Naive thymus-derived CD4-positive, alpha-beta T cell (primary cell): ENCODE measurements around the gene PPP1R10. TPM values are rescaled to one million over a fixed set of nuclear protein-coding genes. Genes with fewer than 3 reads are reported as not detected.

ENCODE experiments used
- ATAC-seq: fragments of 150-1000 bp; cut with Tn5 transposase; 2 replicates; pipeline ENCODE4 v1.10.0; 2021; ENCODE audit warnings: mild to moderate bottlenecking, moderate library complexity
- CTCF ChIA-PET: fragments of 350-600 bp; sonication (Branson Sonifier 250); formaldehyde crosslinking; loops from one replicate; lab custom pipeline; 2021; ENCODE audit warnings: antibody characterized with exemption; lab: Charles Lee
- POLR2A ChIA-PET: fragments of 350-600 bp; sonication (Branson Sonifier 250); formaldehyde crosslinking; loops from one replicate; lab custom pipeline; 2021; ENCODE audit warnings: antibody characterized with exemption, inconsistent platforms; lab: Charles Lee
- DNase-seq, 9 donors: peaks; one replicate each; pipeline versions ENCODE4 v3.0.0 to v3.0.0-alpha.2; 2020 to 2022; ENCODE audit warnings: mixed read lengths in 1 of 9
- H3K27ac ChIP-seq: one replicate; pipeline ENCODE4 v1.7.0; 2013; ENCODE audit warnings: mild to moderate bottlenecking, low read depth, low read length, moderate library complexity
- H3K27me3 ChIP-seq, 2 donors: one replicate each; pipeline ENCODE4 v1.7.0; 2013; ENCODE audit warnings: low read length in 2 of 2, mild to moderate bottlenecking in 2 of 2, moderate library complexity in 2 of 2; ENCODE audit not compliant: control insufficient read depth in 2 of 2, insufficient read depth in 2 of 2
- H3K36me3 ChIP-seq, 3 experiments: 1 replicate in 2 of 3; 2 replicates in 1 of 3; pipeline ENCODE4 v1.7.0; 2013; ENCODE audit warnings: low read length in 3 of 3, mild to moderate bottlenecking in 3 of 3, moderate library complexity in 1 of 3; ENCODE audit not compliant: insufficient read depth in 3 of 3, control insufficient read depth in 2 of 3
- H3K4me1 ChIP-seq, 2 donors: one replicate each; pipeline ENCODE4 v1.7.0; 2013; ENCODE audit warnings: low read length in 2 of 2, mild to moderate bottlenecking in 2 of 2, moderate library complexity in 1 of 2; ENCODE audit not compliant: control insufficient read depth in 2 of 2, insufficient read depth in 2 of 2
- H3K4me3 ChIP-seq: 2 replicates; pipeline ENCODE4 v1.7.0; 2013; ENCODE audit warnings: mild to moderate bottlenecking, low read length
- H3K9me3 ChIP-seq, 3 experiments: 1 replicate in 2 of 3; 2 replicates in 1 of 3; pipeline ENCODE4 v1.7.0; 2013; ENCODE audit warnings: low read length in 3 of 3; ENCODE audit not compliant: control insufficient read depth in 2 of 3
- H3K27ac Mint-ChIP-seq, 9 donors: one replicate each; pipeline ENCODE4 v1.8.0; 2020 to 2022; ENCODE audit warnings: mixed read lengths in 9 of 9, mild to moderate bottlenecking in 8 of 9, moderate library complexity in 5 of 9, inconsistent platforms in 2 of 9
- H3K27me3 Mint-ChIP-seq, 5 donors: one replicate each; pipeline ENCODE4 v1.8.0; 2021 to 2022; ENCODE audit warnings: mixed read lengths in 5 of 5, mild to moderate bottlenecking in 1 of 5
- H3K36me3 Mint-ChIP-seq, 5 donors: one replicate each; pipeline ENCODE4 v1.8.0; 2020 to 2022; ENCODE audit warnings: mixed read lengths in 5 of 5, mild to moderate bottlenecking in 3 of 5, inconsistent platforms in 1 of 5
- H3K4me1 Mint-ChIP-seq, 7 donors: one replicate each; pipeline ENCODE4 v1.8.0; 2020 to 2022; ENCODE audit warnings: mixed read lengths in 7 of 7, mild to moderate bottlenecking in 3 of 7, inconsistent platforms in 1 of 7
- H3K4me3 Mint-ChIP-seq, 10 donors: one replicate each; pipeline ENCODE4 v1.8.0; 2020 to 2022; ENCODE audit warnings: mild to moderate bottlenecking in 10 of 10, mixed read lengths in 10 of 10, moderate library complexity in 6 of 10, inconsistent platforms in 2 of 10
- H3K9me3 Mint-ChIP-seq, 11 donors: one replicate each; pipeline ENCODE4 v1.8.0; 2020 to 2022; ENCODE audit warnings: mixed read lengths in 11 of 11, mild to moderate bottlenecking in 4 of 11, inconsistent platforms in 1 of 11, moderate library complexity in 1 of 11
- intact Hi-C, 2 donors: fragments of 100-400 bp; cut with micrococcal nuclease; formaldehyde crosslinking; loops; one replicate each; pipeline ENCODE4 v1.15.1; 2023
- polyA plus RNA-seq, 2 donors: library from polyadenylated mRNA; unstranded; fragments of 300-500 nt; fragmentation: Illumina TruSeq; gene quantifications; one replicate each; pipeline ENCODE4 v1.2.3, GENCODE V29; 2021
- total RNA-seq, 6 experiments: library from RNA in 5 of 6; stranded (reverse) in 5 of 6; gene quantifications; 1 replicate in 5 of 6; 2 replicates in 1 of 6; pipeline ENCODE4 v1.2.3 and lab custom pipeline; 2021 to 2026

Gene PPP1R10
- total and polyA plus RNA-seq, 7 experiments from 2014 or later, result 21.6 to 286 (median 114) TPM

DNA sequence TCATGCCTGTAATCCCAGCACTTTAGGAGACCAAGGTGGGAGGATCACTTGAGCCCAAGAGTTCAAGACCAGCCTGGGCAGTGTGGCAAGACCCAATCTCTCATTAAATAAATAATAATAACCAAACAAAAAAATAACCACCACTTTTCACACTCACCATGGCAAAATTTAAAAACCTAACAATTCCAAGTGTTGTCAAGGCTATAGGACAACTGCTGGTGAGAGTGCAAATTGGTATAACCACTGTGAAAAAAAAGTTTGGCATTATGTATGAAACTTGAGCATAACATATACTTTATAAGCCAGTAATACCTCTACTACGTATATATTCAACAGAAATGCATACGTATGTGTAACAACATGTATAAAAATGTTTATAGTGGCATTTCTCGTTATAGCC lies 56.1 kb downstream of the PPP1R10 start:
- Mint-ChIP-seq H3K27me3 (no peaks in the 10 kb centered on the region), H3K27ac (peak overlapping the region in 1 of 9 donors; percentile 69), H3K9me3 (peaks cover 0 to 5% (median 0%) of the 10 kb centered on the region in 11 donors), H3K4me3 (no peak overlapping the region), H3K4me1 (peaks cover 16 to 55% (median 43%) of the 10 kb centered on the region in 7 donors), H3K36me3 (peaks cover 4 to 17% (median 14%) of the 10 kb centered on the region in 5 donors)
- Histone ChIP-seq H3K9me3 (no peaks in the 10 kb centered on the region), H3K4me1 (peaks cover 8 to 12% of the 10 kb centered on the region in 2 donors), H3K27me3 (no peaks in the 10 kb centered on the region), H3K4me3 (no peak overlapping the region), H3K27ac (no peak overlapping the region), H3K36me3 (peaks cover 0 to 23% (median 0%) of the 10 kb centered on the region in 3 experiments)
- ChIA-PET POLR2A (interaction anchor here (1.0 to 1.4 kb wide), 3 partner anchors 9 to 50 kb away, joined by 3 to 6 read pairs (median 3); partner anchors contain the start of gene ABCF1), CTCF (no interaction called here)
- ATAC-seq, result no peak
- no peak for DNase-seq
- intact Hi-C loops, result no loop called here

DNA sequence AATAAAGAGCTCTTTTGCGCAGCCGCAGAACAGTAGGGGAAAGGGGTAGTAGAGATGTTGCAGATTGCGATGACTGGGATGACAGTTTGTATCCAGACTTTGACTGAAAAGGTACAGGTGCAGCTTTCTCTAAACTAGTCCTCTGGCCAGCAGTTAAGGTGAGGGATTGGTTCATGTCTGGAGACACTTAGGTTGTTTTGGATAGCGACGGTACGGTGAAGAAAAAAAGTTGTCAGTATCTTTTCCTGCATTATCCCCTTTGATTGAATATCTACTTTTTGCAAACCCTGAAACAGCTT lies 59.4 kb downstream of the PPP1R10 start:
- H3K27me3 Mint-ChIP-seq, result no peaks in the 10 kb centered on the region
- H3K36me3 Mint-ChIP-seq, result peaks cover 5 to 22% (median 10%) of the 10 kb centered on the region in 5 donors

DNA sequence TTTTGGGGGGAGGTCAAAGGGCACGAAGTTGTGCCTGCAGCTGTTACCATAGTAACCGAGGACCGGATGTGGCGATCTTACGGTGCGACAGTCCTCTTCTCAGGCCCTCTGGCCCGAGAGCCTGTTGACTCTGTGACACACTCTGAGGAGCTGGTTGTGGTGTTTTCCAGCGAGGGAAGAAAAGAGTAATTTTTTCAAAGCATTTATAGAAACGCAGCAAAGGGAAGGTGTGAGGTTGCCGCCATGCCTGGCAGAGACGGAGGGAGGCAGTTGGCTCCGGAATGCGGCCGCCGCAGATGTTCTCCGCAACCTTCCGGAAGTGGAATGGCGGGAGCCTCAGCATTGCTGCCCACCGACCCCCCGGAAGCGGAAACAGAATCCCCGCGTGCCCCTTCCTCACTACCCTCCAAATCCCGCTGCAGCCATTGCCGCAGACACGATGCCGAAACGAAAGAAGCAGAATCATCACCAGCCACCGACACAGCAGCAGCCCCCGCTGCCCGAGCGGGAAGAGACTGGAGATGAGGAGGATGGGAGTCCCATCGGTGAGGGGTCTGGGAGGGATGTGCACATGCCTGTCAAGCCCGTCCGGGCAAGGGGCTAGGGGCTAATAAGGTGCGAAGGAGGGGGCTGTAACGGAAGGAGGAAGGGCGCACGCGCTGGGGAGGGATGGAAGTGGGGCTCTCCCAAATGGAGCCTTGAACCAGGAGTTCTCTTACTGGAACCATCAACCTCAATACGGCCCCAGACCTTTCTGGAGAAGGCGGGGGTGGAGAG lies 59.9 kb downstream of the PPP1R10 start, which contains the start of gene PRR3:
PRR3 (plus strand) TSS at position 390 of the 777 bp plus-strand sequence; CDS start at position 440, 50 bp downstream.
- H3K27me3 ChIP-seq, result no peaks in the 10 kb centered on the region
- Mint-ChIP-seq H3K9me3 (peaks cover 0 to 5% (median 0%) of the 10 kb centered on the region in 11 donors), H3K27ac (peak within 1 kb of the TSS; percentile 98 to 100 (median 99)), H3K36me3 (peaks cover 4 to 22% (median 11%) of the 10 kb centered on the region in 5 donors), H3K27me3 (no peaks in the 10 kb centered on the region), H3K4me3 (peak within 1 kb of the TSS; percentile 92 to 100 (median 98)), H3K4me1 (peaks cover 25 to 59% (median 45%) of the 10 kb centered on the region in 7 donors)
- H3K4me3 ChIP-seq, result peak within 1 kb of the TSS; percentile 97
- intact Hi-C loops, result loop anchor here (1.0 to 5.0 kb wide), 18 partner anchors 13 to 1065 kb away; partner anchors contain the start of genes ABCF1 (in 2 of the 2), HLA-E (in 2 of the 2), MRPS18B (in 2 of the 2) and PPP1R10 (in 2 of the 2)
- ATAC-seq (peak; percentile 69), DNase-seq (peak in 7 of 9 donors; percentile 51 to 95 (median 68))
- peaks cover 0 to 41% (median 0%) of the 10 kb centered on the region in 3 experiments for H3K36me3 ChIP-seq
- CTCF ChIA-PET, result interaction anchor here (0.5 to 5.1 kb wide), 12 partner anchors 9 to 96 kb away, joined by 3 to 41 read pairs (median 4); partner anchors contain the start of gene ABCF1
- POLR2A ChIA-PET, result interaction anchor here (0.6 to 7.0 kb wide), 20 partner anchors 9 to 231 kb away, joined by 3 to 108 read pairs (median 4); partner anchors contain the start of genes ABCF1, MRPS18B, PPP1R10 and TRIM39
- no peaks in the 10 kb centered on the region for H3K9me3 ChIP-seq
- peaks cover 8 to 19% of the 10 kb centered on the region in 2 donors for H3K4me1 ChIP-seq
- H3K27ac ChIP-seq, result peak within 1 kb of the TSS; percentile 97

More for the DNA sequence above, 59.4 kb downstream of the PPP1R10 start:
- Histone ChIP-seq H3K36me3 (peaks cover 0 to 41% (median 0%) of the 10 kb centered on the region in 3 experiments), H3K4me1 (peaks cover 8 to 19% of the 10 kb centered on the region in 2 donors), H3K27ac (peak overlapping the region; percentile 97), H3K4me3 (peak overlapping the region; percentile 97), H3K27me3 (no peaks in the 10 kb centered on the region), H3K9me3 (no peaks in the 10 kb centered on the region)
- ChIA-PET POLR2A (interaction anchor here (0.6 to 7.0 kb wide), 17 partner anchors 9 to 232 kb away, joined by 3 to 108 read pairs (median 4); partner anchors contain the start of genes ABCF1, MRPS18B, PPP1R10 and TRIM39), CTCF (interaction anchor here (0.6 to 5.1 kb wide), 9 partner anchors 9 to 83 kb away, joined by 3 to 41 read pairs (median 3); partner anchors contain the start of gene ABCF1)
- H3K9me3 Mint-ChIP-seq, result peaks cover 0 to 5% (median 0%) of the 10 kb centered on the region in 11 donors
- intact Hi-C loops, result loop anchor here (2.0 to 5.0 kb wide), 6 partner anchors 125 to 1065 kb away; partner anchors contain the start of genes TRIM39 (in 2 of the 2), GTF2H4 (in 1 of the 2), PPP1R11 (in 1 of the 2) and PRRC2A (in 1 of the 2)
- H3K4me1 Mint-ChIP-seq, result peaks cover 25 to 64% (median 50%) of the 10 kb centered on the region in 7 donors
- ATAC-seq (no peak), DNase-seq (no peak)
- peak overlapping the region; percentile 92 to 100 (median 98) for H3K4me3 Mint-ChIP-seq
- peak overlapping the region; percentile 98 to 100 (median 99) for H3K27ac Mint-ChIP-seq

DNA sequence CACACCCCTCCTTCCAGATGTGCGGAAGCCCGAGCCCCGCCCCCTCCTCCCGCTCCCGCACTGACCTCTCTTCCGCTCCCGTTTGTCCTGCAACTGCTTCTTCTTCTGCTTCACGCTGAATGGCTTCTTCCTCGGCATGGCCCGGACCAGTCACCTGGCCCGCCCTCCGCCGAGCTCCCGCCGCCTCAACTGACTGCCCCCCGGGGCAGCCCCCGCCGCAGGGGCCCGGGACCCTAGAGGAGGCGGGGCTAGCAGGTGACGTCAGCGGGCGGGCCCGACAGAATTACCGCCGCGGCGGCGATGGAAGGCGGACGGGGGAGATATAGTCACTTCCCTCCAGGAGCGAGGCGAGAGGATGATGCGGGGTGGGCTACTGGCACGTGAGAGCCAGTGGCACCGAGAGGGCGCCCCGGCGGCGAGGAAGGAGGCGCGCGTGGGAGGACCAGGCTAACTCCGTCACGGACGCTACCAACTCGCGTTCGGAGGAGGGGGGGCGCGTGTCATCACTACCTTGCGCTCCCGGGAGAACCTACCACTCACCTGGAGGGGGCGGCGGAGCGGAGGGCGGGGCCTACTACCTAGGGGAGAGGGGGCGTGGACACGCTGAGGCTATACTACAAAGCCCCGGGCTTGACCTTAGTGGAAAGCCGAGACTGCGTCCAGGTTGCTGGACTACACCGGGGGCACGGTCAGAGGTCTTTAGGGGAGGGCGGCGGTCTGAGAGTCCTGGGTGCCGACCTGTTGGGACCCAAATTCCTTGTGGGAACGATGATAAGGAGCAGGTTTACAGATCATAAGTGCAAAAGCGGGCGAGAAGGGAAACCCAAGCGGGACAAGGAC lies 60.8 kb downstream of the PPP1R10 start, which contains the start of gene GNL1:
GNL1 (minus strand) TSS at position 424 of the 840 bp plus-strand sequence; CDS start at position 138, 286 bp downstream.
- H3K4me1 Mint-ChIP-seq, result peaks cover 25 to 58% (median 45%) of the 10 kb centered on the region in 7 donors

DNA sequence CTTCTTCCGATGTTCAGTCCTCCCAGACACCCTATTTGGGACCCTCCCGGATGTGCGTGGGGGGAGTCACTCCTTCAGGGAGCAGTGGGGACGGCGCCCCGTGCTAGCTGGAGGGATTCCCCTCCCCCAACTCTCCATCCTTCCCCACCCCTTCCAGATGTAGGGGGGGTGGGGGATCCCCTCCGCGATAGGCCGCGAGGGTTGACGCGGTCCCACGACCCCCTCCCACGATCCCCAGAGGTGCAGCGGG lies 61.3 kb downstream of the PPP1R10 start:
- peaks cover 0 to 5% (median 0%) of the 10 kb centered on the region in 11 donors for H3K9me3 Mint-ChIP-seq
- H3K9me3 ChIP-seq, result no peaks in the 10 kb centered on the region
- no peak for ATAC-seq
- H3K27ac Mint-ChIP-seq, result peak overlapping the region; percentile 98 to 100 (median 99)
- H3K36me3 Mint-ChIP-seq, result peaks cover 4 to 30% (median 14%) of the 10 kb centered on the region in 5 donors
- ChIA-PET POLR2A (interaction anchor here (0.6 to 7.0 kb wide), 11 partner anchors 12 to 123 kb away, joined by 3 to 108 read pairs (median 5); partner anchors contain the start of genes ABCF1, MRPS18B and PPP1R10), CTCF (interaction anchor here (0.6 to 5.1 kb wide), 3 partner anchors 13 to 82 kb away, joined by 3 to 41 read pairs (median 4); no protein-coding TSS in a partner anchor)
- H3K4me1 ChIP-seq, result peaks cover 8 to 19% of the 10 kb centered on the region in 2 donors
- intact Hi-C loops, result loop anchor here (1.0 to 5.0 kb wide), 18 partner anchors 11 to 1067 kb away; partner anchors contain the start of genes ABCF1 (in 2 of the 2), HLA-E (in 2 of the 2), MRPS18B (in 2 of the 2) and PPP1R10 (in 2 of the 2)
- H3K4me3 Mint-ChIP-seq, result peak overlapping the region; percentile 92 to 100 (median 98)
- H3K36me3 ChIP-seq, result peaks cover 0 to 52% (median 0%) of the 10 kb centered on the region in 3 experiments
- H3K27me3 Mint-ChIP-seq, result no peaks in the 10 kb centered on the region
- H3K27me3 ChIP-seq, result no peaks in the 10 kb centered on the region
- H3K4me3 ChIP-seq, result peak overlapping the region; percentile 97
- DNase-seq, result peak in 1 of 9 donors; percentile 28
- H3K4me1 Mint-ChIP-seq, result peaks cover 25 to 58% (median 45%) of the 10 kb centered on the region in 7 donors
- peak overlapping the region; percentile 97 for H3K27ac ChIP-seq

More for the DNA sequence above, 60.8 kb downstream of the PPP1R10 start, which contains the start of gene GNL1:
- peaks cover 8 to 19% of the 10 kb centered on the region in 2 donors for H3K4me1 ChIP-seq
- intact Hi-C loops, result loop anchor here (1.0 to 5.0 kb wide), 18 partner anchors 12 to 1066 kb away; partner anchors contain the start of genes ABCF1 (in 2 of the 2), HLA-E (in 2 of the 2), MRPS18B (in 2 of the 2) and PPP1R10 (in 2 of the 2)
- H3K27me3 ChIP-seq, result no peaks in the 10 kb centered on the region
- ChIA-PET POLR2A (interaction anchor here (0.9 to 7.0 kb wide), 20 partner anchors 8 to 126 kb away, joined by 3 to 108 read pairs (median 4); partner anchors contain the start of genes ABCF1, MRPS18B and PPP1R10), CTCF (interaction anchor here (0.5 to 5.1 kb wide), 6 partner anchors 10 to 97 kb away, joined by 3 to 41 read pairs (median 4); no protein-coding TSS in a partner anchor)
- DNase-seq, result peak; percentile 95 to 99 (median 99)
- peak within 1 kb of the TSS; percentile 97 for H3K4me3 ChIP-seq
- H3K36me3 Mint-ChIP-seq, result peaks cover 4 to 25% (median 11%) of the 10 kb centered on the region in 5 donors
- no peaks in the 10 kb centered on the region for H3K9me3 ChIP-seq
- peaks cover 0 to 5% (median 0%) of the 10 kb centered on the region in 11 donors for H3K9me3 Mint-ChIP-seq
- H3K36me3 ChIP-seq, result peaks cover 0 to 47% (median 0%) of the 10 kb centered on the region in 3 experiments
- H3K4me3 Mint-ChIP-seq, result peak within 1 kb of the TSS; percentile 92 to 100 (median 98)
- no peaks in the 10 kb centered on the region for H3K27me3 Mint-ChIP-seq
- H3K27ac Mint-ChIP-seq, result peak within 1 kb of the TSS; percentile 98 to 100 (median 99)
- H3K27ac ChIP-seq, result peak within 1 kb of the TSS; percentile 97
- peak; percentile 94 for ATAC-seq
